Measurements from ENCODE around the gene TRMT44.

DNA sequence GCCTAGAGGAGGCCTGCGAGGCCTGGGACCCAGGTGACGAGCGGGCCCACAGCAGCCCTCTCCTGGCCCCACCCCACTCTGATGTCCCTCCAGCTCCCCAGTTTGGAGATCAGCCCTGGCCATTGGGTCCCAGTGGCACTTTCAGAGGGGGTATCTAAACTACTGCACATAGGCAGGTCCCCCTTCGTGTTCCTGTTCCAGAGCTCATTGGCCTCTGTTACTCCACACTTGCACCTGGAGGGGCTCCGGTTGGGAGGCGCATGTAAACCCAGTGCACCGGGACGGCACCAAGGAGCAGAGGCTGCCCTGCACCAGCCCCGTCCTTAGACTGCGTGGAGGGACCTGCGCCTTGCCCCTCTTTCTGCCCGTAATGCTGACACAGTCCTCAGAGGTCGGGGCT, 34.3 kb downstream of the TRMT44 start:
- TF ChIP-seq RAD21 (IDR thresholded peaks at IDR 0.05; ENCODE audit: low read depth) (no peak), EP300 (IDR thresholded peaks at IDR 0.05; ENCODE audit: borderline replicate concordance) (no peak)
